HG03139 (cell line): ENCODE data around the gene RNU6-9.

Source experiments
- ATAC-seq: cut with Tn5 transposase; IDR thresholded peaks from one replicate; pipeline ENCODE4 v1.9.1; 2021; ENCODE audit not compliant: unreplicated experiment

RNU6-9 gene

GRCh38 chr19:917323-918151, 24.3 kb downstream of the RNU6-9 start, which contains the start of gene KISS1R:
TSS of gene KISS1R (plus strand) at chr19:917333. CDS start at chr19:917503, 170 bp downstream.
- ATAC-seq, result no peak

- no peak for ATAC-seq
These were observed 24.8 kb downstream of the RNU6-9 start for GRCh38 chr19:918152-918437.

GRCh38 chr19:918481-919198, 25.4 kb downstream of the RNU6-9 start:
- no peak for ATAC-seq

- no peak for ATAC-seq
These were observed 26.1 kb downstream of the RNU6-9 start for GRCh38 chr19:919199-920050.

- ATAC-seq, result no peak
These were observed 27.0 kb downstream of the RNU6-9 start for GRCh38 chr19:920051-920864.

- ATAC-seq, result no peak
These were observed 31.3 kb downstream of the RNU6-9 start for GRCh38 chr19:924553-925086.

- peak; percentile 2 for ATAC-seq
These were observed 31.8 kb downstream of the RNU6-9 start for GRCh38 chr19:925087-925525.

GRCh38 chr19:925526-926322, 32.4 kb downstream of the RNU6-9 start, which contains the start of gene ARID3A:
TSS of gene ARID3A (plus strand) at chr19:926035. CDS start at chr19:929529, 3,494 bp downstream.
- ATAC-seq, result peak; percentile 46

- no peak for ATAC-seq
These were observed 33.0 kb downstream of the RNU6-9 start for GRCh38 chr19:926323-926588.

- no peak for ATAC-seq
These were observed 33.5 kb downstream of the RNU6-9 start for GRCh38 chr19:926589-927350.

- ATAC-seq, result no peak
These were observed 34.1 kb downstream of the RNU6-9 start for GRCh38 chr19:927351-927779.

- ATAC-seq, result no peak
These were observed 34.6 kb downstream of the RNU6-9 start for GRCh38 chr19:927780-928401.

GRCh38 chr19:928471-929202, 35.4 kb downstream of the RNU6-9 start:
- ATAC-seq, result no peak

- no peak for ATAC-seq
These were observed 36.1 kb downstream of the RNU6-9 start for GRCh38 chr19:929203-929890.

- no peak for ATAC-seq
These were observed 36.6 kb downstream of the RNU6-9 start for GRCh38 chr19:929891-930258.

- ATAC-seq, result no peak
These were observed 38.8 kb downstream of the RNU6-9 start for GRCh38 chr19:931860-932647.
